ENCODE results near the gene AZU1.
A peak's percentile ranks its signal among the peaks of the same experiment; 100 is the strongest.

AZU1 gene

GRCh38 chr19:855566-856120 is 28.0 kb downstream of the AZU1 start:
- no peak for DNase-seq

GRCh38 chr19:858284-858683 is 30.6 kb downstream of the AZU1 start:
- no peak for DNase-seq

DNA sequence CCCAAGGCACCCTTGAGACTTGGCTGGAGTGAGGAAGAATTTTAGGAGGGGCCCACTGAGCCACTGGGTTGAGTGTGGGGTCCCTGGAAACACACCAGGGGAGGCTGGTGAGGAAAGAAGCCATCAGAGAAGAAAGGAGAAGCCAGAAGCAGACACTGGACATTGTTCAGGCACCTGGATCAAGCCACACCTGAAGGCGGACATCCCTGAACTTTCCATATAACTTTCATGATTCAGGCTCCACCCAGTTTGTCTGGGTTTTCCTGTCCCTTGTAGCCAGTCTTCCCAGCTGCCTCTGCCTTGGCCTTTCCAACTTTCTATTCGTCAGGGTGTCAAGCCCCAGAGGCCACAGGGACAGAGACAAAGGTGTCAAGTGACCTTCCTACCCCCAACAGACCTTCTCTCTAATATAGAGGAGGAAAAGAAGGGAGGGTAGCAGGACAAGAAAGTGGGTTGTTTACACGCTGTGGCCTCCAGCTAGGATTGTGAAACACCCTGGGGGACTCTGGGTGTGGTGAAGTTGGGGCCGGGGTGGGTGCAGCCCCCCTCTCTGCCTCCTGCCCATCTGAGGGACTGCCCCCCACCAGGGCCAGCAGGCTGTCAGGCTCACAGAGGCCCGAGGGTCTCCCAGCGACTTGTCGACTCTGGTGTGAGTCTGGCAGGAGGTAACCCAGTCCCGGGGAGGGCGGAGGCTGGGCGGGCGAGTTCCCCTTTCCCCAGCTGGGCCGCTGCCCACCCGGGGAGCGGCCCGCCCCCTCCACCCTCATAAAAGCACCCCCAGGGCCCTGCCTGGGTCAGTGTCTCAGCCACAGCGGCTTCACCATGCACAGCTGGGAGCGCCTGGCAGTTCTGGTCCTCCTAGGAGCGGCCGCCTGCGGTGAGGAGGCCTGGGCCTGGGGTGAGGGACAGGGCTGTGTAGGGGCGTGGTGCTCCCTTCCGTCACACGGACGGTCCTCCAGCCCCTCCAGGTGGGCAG is 31.5 kb downstream of the AZU1 start, which contains the start of gene CFD:
Gene CFD, plus strand, starts transcription at position 797 of the 976 bp plus-strand sequence. Its CDS starts 26 bp downstream, at position 823.
- no peak for DNase-seq

DNA sequence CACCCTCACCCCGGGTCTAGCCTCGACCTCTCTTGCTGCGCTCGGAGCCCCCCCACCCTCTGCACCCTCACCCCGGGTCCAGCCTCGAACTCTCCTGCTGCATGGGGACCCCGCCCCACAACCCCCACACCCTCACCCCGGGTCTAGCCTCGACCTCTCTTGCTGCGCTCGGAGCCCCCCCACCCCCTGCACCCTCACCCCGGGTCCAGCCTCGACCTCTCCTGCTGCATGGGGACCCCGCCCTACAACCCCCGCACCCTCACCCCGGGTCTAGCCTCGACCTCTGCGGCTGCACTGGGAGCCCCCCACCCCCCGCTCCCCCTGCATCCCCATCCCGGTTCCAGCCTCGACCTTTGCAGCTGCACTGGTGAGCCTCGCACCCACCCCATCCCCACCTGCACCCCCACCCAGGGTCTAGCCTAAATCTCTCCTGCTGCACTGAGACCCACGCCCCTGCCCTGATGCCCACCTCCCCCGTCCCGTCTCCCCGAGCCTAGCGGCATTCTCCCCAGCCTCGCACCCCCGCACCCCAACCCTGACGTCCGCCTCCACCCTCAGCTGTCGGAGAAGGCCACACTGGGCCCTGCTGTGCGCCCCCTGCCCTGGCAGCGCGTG is 33.6 kb downstream of the AZU1 start:
- no peak for DNase-seq

GRCh38 chr19:861756-862580 is 34.3 kb downstream of the AZU1 start:
- peak; percentile 48 to 80 for DNase-seq

- DNase-seq, result peak; percentile 61 to 81
Measured at GRCh38 chr19:862581-863314, 35.1 kb downstream of the AZU1 start.

- no peak for DNase-seq
Measured at GRCh38 chr19:863315-863620, 35.6 kb downstream of the AZU1 start.

DNA sequence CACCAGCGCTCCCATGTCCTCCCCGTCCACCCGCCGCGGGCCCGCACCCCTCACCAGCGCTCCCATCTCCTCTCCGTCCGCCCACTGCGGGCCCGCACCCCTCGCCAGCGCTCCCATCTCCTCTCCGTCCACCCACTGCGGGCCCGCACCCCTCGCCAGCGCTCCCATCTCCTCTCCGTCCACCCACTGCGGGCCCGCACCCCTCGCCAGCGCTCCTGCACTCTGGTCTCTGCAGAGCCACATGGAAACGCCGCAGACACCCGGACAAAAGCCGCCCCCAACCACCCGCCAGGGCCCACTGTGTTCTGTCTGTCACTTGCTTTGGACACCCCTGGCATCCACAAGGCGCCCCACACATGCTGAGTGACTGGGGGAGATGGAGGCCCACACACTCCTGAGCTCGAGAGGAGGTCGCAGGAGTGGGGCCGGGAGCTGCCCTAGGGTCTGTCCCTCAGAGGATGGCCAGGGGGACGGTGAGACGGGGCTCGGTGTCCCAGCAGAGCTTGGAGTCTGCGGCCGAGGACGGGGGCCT is 39.2 kb downstream of the AZU1 start:
- no peak for DNase-seq

GRCh38 chr19:867301-867793 is 39.7 kb downstream of the AZU1 start:
- no peak for DNase-seq

DNA sequence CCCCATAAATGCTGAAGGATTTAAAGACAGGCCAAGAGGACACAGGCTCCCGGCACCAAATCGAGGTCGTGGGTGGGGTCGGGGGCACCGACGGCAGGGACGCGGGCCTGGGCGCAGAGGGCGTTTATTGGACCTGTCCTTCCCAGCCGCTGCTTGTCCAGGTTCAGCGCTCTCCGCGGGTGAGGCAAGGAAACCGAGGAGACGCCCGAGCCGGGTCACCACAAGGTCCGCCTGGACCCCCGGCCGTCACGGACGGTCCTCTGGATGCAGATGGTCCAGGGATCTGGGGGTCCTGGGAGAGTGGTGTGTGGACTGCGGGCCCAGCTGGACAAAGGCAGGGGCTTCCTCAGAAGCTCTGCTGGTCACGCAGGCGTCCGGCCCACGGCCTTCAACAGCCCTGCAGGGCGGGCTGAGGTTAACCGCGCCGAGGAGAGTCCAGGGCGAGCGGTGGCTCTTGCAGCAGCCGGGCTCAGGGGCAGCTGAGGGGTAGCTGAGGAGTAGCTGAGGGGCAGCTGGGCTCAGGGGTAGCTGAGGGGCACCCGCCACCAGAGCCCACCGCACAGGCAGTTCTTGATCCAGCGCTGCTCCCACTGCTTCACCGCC is 40.3 kb downstream of the AZU1 start:
- DNase-seq, result no peak

DNA sequence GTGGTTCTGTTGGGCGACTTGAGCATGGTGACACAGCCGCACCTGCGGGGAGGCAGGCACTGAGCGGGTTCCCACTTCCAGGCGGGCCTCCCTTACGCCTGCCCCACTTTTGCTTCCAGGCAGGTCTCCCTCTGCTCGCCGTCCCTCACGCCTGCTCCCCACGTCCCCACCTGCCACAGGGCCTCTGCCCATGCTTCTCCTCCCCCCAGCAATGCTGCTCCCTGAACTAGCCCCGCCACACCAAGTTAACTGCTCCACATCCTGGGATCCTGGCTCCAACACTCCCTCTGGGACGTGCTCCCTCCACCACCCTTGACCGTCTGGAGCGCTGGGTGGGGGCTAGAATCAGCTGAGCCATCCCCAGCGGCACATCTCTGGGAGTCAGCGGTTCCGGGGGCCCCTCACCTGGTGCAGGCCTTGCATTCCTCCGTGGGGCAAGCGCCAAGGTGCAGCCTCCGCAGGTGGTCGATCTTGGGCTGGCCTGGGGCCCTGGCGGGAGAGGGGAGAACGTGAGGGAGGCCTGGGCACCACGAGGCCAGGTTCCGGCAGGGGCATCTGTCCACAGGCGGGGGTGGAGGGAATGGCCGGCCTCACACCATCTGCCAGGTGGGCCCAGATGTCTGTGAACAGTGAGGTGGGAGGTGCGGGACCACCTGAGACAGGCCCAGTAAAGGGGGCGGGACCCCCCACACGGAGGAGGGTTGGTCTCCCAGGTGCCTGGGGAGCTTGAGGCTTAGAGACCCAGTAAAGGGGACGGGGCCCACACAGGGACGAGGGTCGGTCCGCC is 41.0 kb downstream of the AZU1 start:
- no peak for DNase-seq

GRCh38 chr19:869245-870177 is 41.9 kb downstream of the AZU1 start:
- DNase-seq, result no peak

DNA sequence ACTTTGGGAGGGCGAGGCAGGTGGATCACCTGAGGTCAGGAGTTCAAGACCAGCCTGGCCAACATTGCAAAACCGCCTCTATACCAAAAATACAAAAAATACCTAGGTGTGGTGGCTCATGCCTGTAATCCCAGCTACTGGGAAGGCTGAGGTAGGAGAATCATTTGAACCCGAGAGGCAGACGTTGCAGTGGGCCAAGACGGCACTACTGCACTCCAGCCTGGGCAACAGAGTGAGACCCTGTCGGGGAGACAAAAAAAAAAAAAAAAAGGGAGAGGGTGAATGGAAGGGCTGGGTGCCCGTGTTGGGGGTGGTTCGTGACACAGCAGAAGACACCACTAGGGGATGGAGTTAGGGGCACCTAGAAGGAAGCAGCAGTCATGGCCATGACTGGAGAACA is 42.7 kb downstream of the AZU1 start:
- DNase-seq, result no peak

- DNase-seq, result no peak
Measured at GRCh38 chr19:870963-871401, 43.3 kb downstream of the AZU1 start.

DNA sequence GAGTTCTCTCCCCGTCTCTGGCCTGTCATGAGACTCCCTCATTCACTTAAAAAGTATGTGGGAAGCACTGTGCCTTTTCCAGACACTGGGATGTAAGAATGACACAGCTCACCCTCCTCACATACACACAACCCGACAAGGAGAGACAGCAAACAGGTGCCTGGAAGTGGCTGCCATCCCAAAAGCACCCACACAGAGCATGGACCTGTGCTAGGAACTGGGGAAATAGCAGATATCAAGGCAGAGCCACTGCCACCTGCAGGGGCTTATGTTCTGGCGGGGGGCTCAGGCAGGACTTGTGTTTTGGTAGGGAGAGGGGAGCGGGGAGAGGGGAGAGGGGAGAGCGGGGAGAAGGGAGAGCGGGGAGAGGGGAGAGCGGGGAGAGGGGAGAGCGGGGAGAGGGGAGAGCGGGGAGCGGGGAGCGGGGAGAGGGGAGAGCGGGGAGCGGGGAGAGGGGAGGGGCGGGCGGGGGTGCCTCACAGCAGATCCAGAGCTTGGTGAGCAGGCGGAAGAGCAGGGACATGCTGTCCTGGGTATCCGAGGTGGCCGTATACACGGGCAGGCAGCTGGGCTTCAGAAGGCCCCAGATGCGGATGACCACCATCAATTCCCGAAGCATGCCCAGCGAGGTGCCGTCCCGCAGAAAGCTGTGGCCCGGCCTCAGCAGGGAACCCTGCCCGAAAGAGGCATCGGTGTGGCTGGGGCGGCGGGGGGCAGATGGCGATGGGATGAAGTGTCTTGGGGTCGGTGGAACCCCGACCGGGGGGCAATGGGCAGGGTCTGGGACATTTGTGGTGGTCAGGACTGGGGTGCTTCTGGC is 44.0 kb downstream of the AZU1 start:
- no peak for DNase-seq

- DNase-seq, result peak; percentile 69 to 75
Measured at GRCh38 chr19:872266-872951, 44.8 kb downstream of the AZU1 start.

DNA sequence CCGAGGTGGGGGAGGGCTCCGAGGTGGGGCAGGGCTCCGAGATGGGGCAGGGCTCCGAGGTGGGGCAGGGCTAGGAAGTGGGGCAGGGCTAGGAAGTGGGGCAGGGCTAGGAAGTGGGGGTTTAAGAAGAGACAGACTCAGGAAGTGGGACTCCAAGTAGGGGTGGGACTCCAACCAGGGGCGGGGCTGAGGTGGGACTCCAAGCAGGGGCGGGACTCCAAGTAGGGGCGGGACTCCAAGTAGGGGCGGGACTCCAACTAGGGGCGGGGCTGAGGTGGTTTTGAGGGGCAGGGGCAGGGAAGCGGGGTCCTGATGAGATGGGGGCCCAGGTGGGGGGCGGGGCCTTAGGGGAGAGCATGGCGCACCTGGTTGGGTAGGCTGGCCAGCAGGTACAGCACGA is 45.4 kb downstream of the AZU1 start:
- DNase-seq, result peak; percentile 56 to 61

DNA sequence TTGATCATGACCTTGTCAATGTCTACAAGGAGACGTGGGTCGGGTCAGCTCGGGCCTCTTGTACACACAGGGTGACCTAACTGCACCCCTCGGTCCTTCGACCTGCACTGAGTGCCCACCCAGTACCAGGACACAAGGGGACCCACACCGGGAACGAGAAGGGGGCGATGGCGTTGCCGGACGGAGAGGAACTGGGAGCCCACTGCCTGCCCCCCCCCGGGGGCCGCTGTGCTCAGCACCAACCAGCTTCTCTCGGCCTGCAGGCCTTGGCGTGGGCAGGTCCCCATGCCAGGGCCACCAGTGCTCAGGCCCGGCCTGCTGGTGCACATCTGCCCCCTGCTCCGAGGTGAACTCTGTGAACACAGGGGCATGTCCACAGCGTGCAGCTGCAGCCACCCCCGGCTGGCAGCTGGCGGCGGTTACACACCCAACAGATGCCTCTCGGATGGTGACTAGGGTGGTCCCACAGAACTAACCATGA is 46.0 kb downstream of the AZU1 start:
- DNase-seq, result no peak
